GM12874 (cell line): ENCODE data around the gene INAFM1.

ENCODE experiments used
- CTCF ChIP-seq: IDR thresholded peaks from 2 replicates; pipeline ENCODE4 v1.5.1; 2011; ENCODE audit warnings: low read depth, mild to moderate bottlenecking, control low read depth, low read length, moderate library complexity; ENCODE audit not compliant: insufficient read depth

INAFM1 gene

GRCh38 chr19:47229676-47230053 lies 45.0 kb upstream of the INAFM1 start:
- TF ChIP-seq CTCF, result no peak

- peak; percentile 89 for TF ChIP-seq CTCF
Measured at GRCh38 chr19:47230054-47230920, 44.4 kb upstream of the INAFM1 start.

DNA sequence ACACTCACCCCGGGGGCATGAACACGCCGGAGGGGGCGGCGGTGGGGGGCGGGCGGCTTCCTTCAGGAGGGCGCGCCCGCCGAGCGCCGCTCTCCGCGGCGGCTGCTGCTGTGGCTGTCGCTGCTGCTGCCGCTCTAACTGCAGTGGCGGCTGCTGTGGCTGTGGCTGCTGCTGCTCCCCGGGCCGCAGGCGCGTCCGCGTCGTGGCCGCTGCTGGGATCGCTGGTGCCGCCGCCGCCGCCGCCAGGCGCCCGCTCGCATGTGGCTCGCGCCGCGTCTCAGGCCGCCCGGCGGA lies 43.8 kb upstream of the INAFM1 start, which contains the start of gene BBC3:
Gene BBC3, minus strand, starts transcription at position 279 of the 294 bp plus-strand sequence. CDS start 2,768 bp downstream, outside the sequence.
- no peak for TF ChIP-seq CTCF

- TF ChIP-seq CTCF, result no peak
Measured at GRCh38 chr19:47231215-47232054, 43.2 kb upstream of the INAFM1 start.

DNA sequence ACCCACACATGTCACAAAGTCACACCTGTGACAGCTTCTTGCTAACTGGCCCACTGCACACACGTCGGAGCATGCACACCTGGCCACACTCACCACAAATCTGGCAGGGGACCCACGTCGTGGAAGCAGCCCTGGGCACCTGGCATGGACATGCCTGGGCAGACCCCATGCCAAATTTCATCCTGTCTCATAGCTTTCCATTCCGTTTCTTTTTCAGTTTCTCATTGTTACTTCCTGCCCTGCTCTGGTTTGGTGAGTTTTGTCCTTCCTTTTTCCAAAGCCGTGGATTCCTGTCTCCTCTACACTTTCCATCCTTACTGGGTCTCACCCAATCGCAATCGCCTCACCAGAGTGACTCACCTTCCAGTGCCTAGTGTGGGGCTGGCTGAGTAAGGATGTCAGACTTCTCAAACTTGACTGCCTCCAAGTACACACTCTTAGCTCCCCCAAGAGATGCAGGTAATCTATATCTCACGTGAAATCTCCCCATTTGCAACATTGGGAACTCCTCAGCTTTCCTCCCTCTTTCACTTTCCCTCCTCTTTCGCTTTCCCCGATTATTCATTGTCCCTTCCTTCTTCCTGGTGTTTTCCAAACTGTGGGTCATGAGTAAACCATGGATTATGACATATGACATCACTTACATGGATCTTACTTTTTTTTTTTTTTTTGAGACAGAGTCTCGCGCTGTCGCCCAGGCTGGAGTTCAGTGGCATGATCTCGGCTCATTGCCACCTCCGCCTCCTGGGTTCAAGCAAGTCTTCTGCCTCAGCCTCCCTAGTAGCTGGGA lies 42.1 kb upstream of the INAFM1 start:
- no peak for TF ChIP-seq CTCF

- TF ChIP-seq CTCF, result no peak
Measured at GRCh38 chr19:47236072-47236675, 38.5 kb upstream of the INAFM1 start.
